ENCODE data around the gene SEBOX.
A peak's percentile ranks its signal among the peaks of the same experiment; 100 is the strongest.

The SEBOX gene

GRCh38 chr17:28318759-28319597, 46.0 kb downstream of the SEBOX start, which contains the start of gene TMEM97:
TSS of gene TMEM97 (plus strand) at chr17:28319200. CDS start at chr17:28319240, 40 bp downstream.
- DNase-seq (ENCODE audit: low read depth in 2 of 2): peak; percentile 86 to 89

- DNase-seq (ENCODE audit: low read depth in 2 of 2): no peak
Observed at GRCh38 chr17:28317966-28318758, 46.8 kb downstream of the SEBOX start.

- no peak for DNase-seq (ENCODE audit: low read depth in 2 of 2)
Observed at GRCh38 chr17:28317099-28317965, 47.7 kb downstream of the SEBOX start.

GRCh38 chr17:28315846-28316705, 48.9 kb downstream of the SEBOX start:
- no peak for DNase-seq (ENCODE audit: low read depth in 2 of 2)

- DNase-seq (ENCODE audit: low read depth in 2 of 2): no peak
Observed at GRCh38 chr17:28313841-28314240, 51.2 kb downstream of the SEBOX start.
